Daoy (cell line): ENCODE data around the gene ANK3. TPM values are rescaled to one million over a fixed set of nuclear protein-coding genes. Genes with fewer than 3 reads are reported as not detected.

Experiments used
- DNase-seq: peaks from one replicate; pipeline ENCODE4 v3.0.0-alpha.2; 2015; ENCODE audit warnings: low read depth
- total RNA-seq: library from RNA; depleted of rRNA; stranded (reverse); fragments of >200 nt; shearing (Covaris generic); gene quantifications from 2 replicates; pipeline ENCODE4 v1.2.3, GENCODE V29; 2014

The ANK3 gene
- total RNA-seq, 1 experiment from 2014 or later = 15.9 TPM

- DNase-seq = no peak
Observed at GRCh38 chr10:59991117-59991516, 398.6 kb downstream of the ANK3 start.

- DNase-seq = no peak
Observed at GRCh38 chr10:59985639-59986038, 404.0 kb downstream of the ANK3 start.

GRCh38 chr10:59984415-59984814 is 405.3 kb downstream of the ANK3 start:
- DNase-seq = no peak

- no peak for DNase-seq
Observed at GRCh38 chr10:59980356-59980755, 409.3 kb downstream of the ANK3 start.

GRCh38 chr10:59977486-59977885 is 412.2 kb downstream of the ANK3 start:
- no peak for DNase-seq

GRCh38 chr10:59976909-59977308 is 412.8 kb downstream of the ANK3 start:
- no peak for DNase-seq
